B cell (primary cell): ENCODE results near the gene JPH3. TPM values are rescaled to one million over a fixed set of nuclear protein-coding genes. Genes with fewer than 3 reads are reported as not detected.

Experiments used
- ATAC-seq: fragments of 200-7000 bp; cut with Tn5 transposase; one replicate; pipeline ENCODE4 v1.10.0; 2021; ENCODE audit warnings: low read depth, mild to moderate bottlenecking, moderate number of reproducible peaks, moderate library complexity
- CTCF ChIA-PET: fragments of 350-600 bp; sonication (Branson Sonifier 250); formaldehyde crosslinking; loops from one replicate; lab custom pipeline; 2021; ENCODE audit warnings: antibody characterized with exemption, inconsistent platforms; lab: Charles Lee
- POLR2A ChIA-PET: fragments of 350-600 bp; sonication (Branson Sonifier 250); formaldehyde crosslinking; loops from one replicate; lab custom pipeline; 2021; ENCODE audit warnings: antibody characterized with exemption; lab: Charles Lee
- DNase-seq: peaks from one replicate; pipeline ENCODE4 v3.0.0; 2013
- H2AFZ ChIP-seq: 2 replicates; pipeline ENCODE4 v1.6.1; 2012; ENCODE audit warnings: mild to moderate bottlenecking, low read depth, low read length; ENCODE audit not compliant: insufficient read depth, poor library complexity, severe bottlenecking
- H3K27ac ChIP-seq, 2 donors: 1 replicate in 1 of 2; 2 replicates in 1 of 2; pipeline ENCODE4 v1.5.1; 2012 to 2013; ENCODE audit warnings: low read length in 2 of 2, mild to moderate bottlenecking in 2 of 2, moderate library complexity in 1 of 2
- H3K27me3 ChIP-seq, 4 experiments: fragments of 200-600 bp in 1 of 4; sonication (generic) in 1 of 4; replicated peaks in 1 of 4; 1 replicate in 2 of 4; 2 replicates in 2 of 4; pipeline versions ENCODE4 v1.6.1 to v1.7.0; 2013 to 2016; ENCODE audit warnings: low read length in 3 of 4, mild to moderate bottlenecking in 2 of 4, mixed read lengths in 1 of 4, moderate library complexity in 1 of 4; ENCODE audit not compliant: insufficient read depth in 4 of 4, control insufficient read depth in 3 of 4; ENCODE audit errors: control extremely low read depth in 1 of 4
- H3K36me3 ChIP-seq, 2 experiments: replicated peaks in 1 of 2; 1 replicate in 1 of 2; 2 replicates in 1 of 2; pipeline versions ENCODE4 v1.6.1 to v1.7.1; 2013; ENCODE audit warnings: low read length in 1 of 2; ENCODE audit not compliant: insufficient read depth in 2 of 2, control insufficient read depth in 1 of 2; ENCODE audit errors: control extremely low read depth in 1 of 2, extremely low read depth in 1 of 2
- H3K4me1 ChIP-seq, 2 donors: fragments of 200-600 bp in 1 of 2; sonication (generic) in 1 of 2; 1 replicate in 1 of 2; 2 replicates in 1 of 2; pipeline versions ENCODE4 v1.5.1 to v1.6.1; 2013 to 2017; ENCODE audit warnings: low read length in 2 of 2; ENCODE audit not compliant: control insufficient read depth in 2 of 2, insufficient read depth in 2 of 2
- H3K4me2 ChIP-seq: replicated peaks from 2 replicates; pipeline ENCODE3; 2012; ENCODE audit warnings: mild to moderate bottlenecking, low read depth, low read length; ENCODE audit not compliant: poor library complexity, severe bottlenecking
- H3K4me3 ChIP-seq, 5 experiments: fragments of 200-600 bp in 1 of 5; sonication (generic) in 1 of 5; 1 replicate in 3 of 5; 2 replicates in 2 of 5; pipeline versions ENCODE4 v1.5.1 to v1.7.0; 2011 to 2016; ENCODE audit warnings: low read length in 4 of 5, mild to moderate bottlenecking in 4 of 5, low read depth in 2 of 5, control low read depth in 1 of 5, moderate library complexity in 1 of 5; ENCODE audit not compliant: insufficient read depth in 1 of 5; ENCODE audit errors: control extremely low read depth in 1 of 5, extremely low read depth in 1 of 5
- H3K79me2 ChIP-seq: fragments of 200-600 bp; sonication (generic); one replicate; pipeline ENCODE4 v1.6.0; 2016; ENCODE audit warnings: low read length; ENCODE audit not compliant: control insufficient read depth, insufficient read depth
- H3K9ac ChIP-seq: fragments of 200-600 bp; sonication (generic); 2 replicates; pipeline ENCODE4 v1.6.1; 2017; ENCODE audit warnings: mild to moderate bottlenecking, low read length, moderate library complexity
- H3K9me3 ChIP-seq, 3 donors: one replicate each; pipeline versions ENCODE4 v1.6.1 to v1.7.1; 2013; ENCODE audit warnings: low read length in 2 of 3; ENCODE audit not compliant: control insufficient read depth in 2 of 3, insufficient read depth in 1 of 3; ENCODE audit errors: control extremely low read depth in 1 of 3
- H4K20me1 ChIP-seq: 2 replicates; pipeline ENCODE4 v1.6.0; 2012; ENCODE audit warnings: mild to moderate bottlenecking, low read length; ENCODE audit not compliant: insufficient read depth, control insufficient read depth, poor library complexity, severe bottlenecking
- H3K27ac Mint-ChIP-seq: one replicate; pipeline ENCODE4 v1.8.0; 2021; ENCODE audit warnings: mixed read lengths
- H3K27me3 Mint-ChIP-seq: one replicate; pipeline ENCODE4 v1.8.0; 2021; ENCODE audit warnings: mixed read lengths
- H3K4me1 Mint-ChIP-seq: one replicate; pipeline ENCODE4 v1.8.0; 2021; ENCODE audit warnings: mixed read lengths
- H3K4me3 Mint-ChIP-seq: one replicate; pipeline ENCODE4 v1.8.0; 2021; ENCODE audit warnings: mixed read lengths
- H3K9me3 Mint-ChIP-seq: one replicate; pipeline ENCODE4 v1.8.0; 2022; ENCODE audit warnings: mixed read lengths; ENCODE audit not compliant: insufficient read depth
- EZH2 ChIP-seq: IDR thresholded peaks from 2 replicates; pipeline ENCODE4 v1.6.1; 2012; ENCODE audit warnings: borderline replicate concordance, low read depth, mild to moderate bottlenecking, moderate library complexity, low read length; ENCODE audit not compliant: insufficient read depth, poor library complexity, severe bottlenecking
- WGBS: methylation state at CpG from one replicate; pipeline ENCODE4 v1.1.5; 2013; ENCODE audit warnings: missing lambda C conversion rate; ENCODE audit not compliant: insufficient coverage; 5-methylcytosine and 5-hydroxymethylcytosine counted together
- intact Hi-C: fragments of 100-400 bp; cut with micrococcal nuclease; formaldehyde crosslinking; loops from one replicate; pipeline ENCODE4 v1.10.0; 2022
- polyA plus RNA-seq: library from polyadenylated mRNA; depleted of rRNA; stranded (reverse); fragments of >200 nt; gene quantifications from 2 replicates; pipeline ENCODE4 v1.2.3, GENCODE V29; 2012
- total RNA-seq, 2 donors: library from RNA; stranded (reverse); fragments of 120-200 nt in 1 of 2; gene quantifications; 1 replicate in 1 of 2; 2 replicates in 1 of 2; pipeline versions ENCODE4 v1.2.3 to v1.2.4, GENCODE V29; 2013 to 2022
- TF ChIP-seq, protein P1 (sequence below): fragments of 200-600 bp; IDR thresholded peaks from one replicate; pipeline ENCODE4 v1.8.0; 2022; ENCODE audit warnings: antibody characterized with exemption, mild to moderate bottlenecking

The JPH3 gene
- total and polyA plus RNA-seq, 2 donors (not counting 1 experiment from before 2014, with no cell fraction given), result not detected

DNA sequence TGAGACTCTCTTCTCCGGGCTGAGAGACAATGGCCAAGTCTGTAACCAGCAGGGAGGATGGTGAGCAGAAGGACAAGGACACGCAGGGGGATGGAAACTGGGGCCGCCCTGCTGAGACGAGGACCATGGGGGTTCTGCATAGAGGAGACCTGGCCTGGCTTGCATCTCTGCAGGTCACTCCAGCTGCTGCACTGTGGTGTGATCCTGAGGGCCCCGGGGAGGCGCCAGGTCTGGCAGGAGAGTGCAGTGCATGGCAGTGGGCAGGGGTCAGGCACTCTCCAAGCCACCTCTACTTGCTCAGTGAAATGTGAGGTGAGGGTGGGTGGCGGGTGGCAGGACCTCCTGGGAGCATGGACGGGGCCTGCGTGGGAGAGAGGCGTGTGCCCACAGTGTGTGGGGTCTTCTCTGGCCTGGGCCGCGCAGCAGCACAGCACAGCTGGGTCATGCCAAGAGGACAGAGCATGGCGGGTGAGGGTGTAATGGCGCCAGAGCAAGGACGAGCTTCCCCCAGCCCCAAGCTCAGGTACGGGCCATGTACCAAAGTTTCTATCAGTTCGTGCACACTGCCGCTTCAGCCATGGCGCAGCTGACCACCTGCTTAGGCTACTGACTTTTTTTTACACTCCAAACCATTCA lies 120.4 kb downstream of the JPH3 start:
- ATAC-seq (no peak), DNase-seq (no peak)
- no peaks in the 10 kb centered on the region for H3K9me3 ChIP-seq
- no peak overlapping the region for H3K4me3 Mint-ChIP-seq
- peaks cover 11 to 20% of the 10 kb centered on the region in 2 donors for H3K4me1 ChIP-seq
- intact Hi-C loops, result no loop called here
- WGBS, result 97% methylated on average over 17 of the region's 19 CpGs
- H3K27me3 ChIP-seq, result no peaks in the 10 kb centered on the region
- peaks cover 0 to 33% of the 10 kb centered on the region in 2 experiments for H3K36me3 ChIP-seq
- TF ChIP-seq, protein P1, sequence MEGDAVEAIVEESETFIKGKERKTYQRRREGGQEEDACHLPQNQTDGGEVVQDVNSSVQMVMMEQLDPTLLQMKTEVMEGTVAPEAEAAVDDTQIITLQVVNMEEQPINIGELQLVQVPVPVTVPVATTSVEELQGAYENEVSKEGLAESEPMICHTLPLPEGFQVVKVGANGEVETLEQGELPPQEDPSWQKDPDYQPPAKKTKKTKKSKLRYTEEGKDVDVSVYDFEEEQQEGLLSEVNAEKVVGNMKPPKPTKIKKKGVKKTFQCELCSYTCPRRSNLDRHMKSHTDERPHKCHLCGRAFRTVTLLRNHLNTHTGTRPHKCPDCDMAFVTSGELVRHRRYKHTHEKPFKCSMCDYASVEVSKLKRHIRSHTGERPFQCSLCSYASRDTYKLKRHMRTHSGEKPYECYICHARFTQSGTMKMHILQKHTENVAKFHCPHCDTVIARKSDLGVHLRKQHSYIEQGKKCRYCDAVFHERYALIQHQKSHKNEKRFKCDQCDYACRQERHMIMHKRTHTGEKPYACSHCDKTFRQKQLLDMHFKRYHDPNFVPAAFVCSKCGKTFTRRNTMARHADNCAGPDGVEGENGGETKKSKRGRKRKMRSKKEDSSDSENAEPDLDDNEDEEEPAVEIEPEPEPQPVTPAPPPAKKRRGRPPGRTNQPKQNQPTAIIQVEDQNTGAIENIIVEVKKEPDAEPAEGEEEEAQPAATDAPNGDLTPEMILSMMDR, result no peak
- TF ChIP-seq EZH2, result no peak
- H3K79me2 ChIP-seq, result peaks cover 25% of the 10 kb centered on the region
- no peak overlapping the region for H3K4me2 ChIP-seq
- peaks cover 20% of the 10 kb centered on the region for H4K20me1 ChIP-seq
- H3K4me1 Mint-ChIP-seq, result peaks cover 26% of the 10 kb centered on the region
- no peaks in the 10 kb centered on the region for H3K27me3 Mint-ChIP-seq
- H2AFZ ChIP-seq, result no peak overlapping the region
- peak overlapping the region; percentile 69 for H3K27ac Mint-ChIP-seq
- no peak overlapping the region for H3K4me3 ChIP-seq
- CTCF ChIA-PET, result interaction anchor here (0.8 kb wide), 1 partner anchor 9 kb away, joined by 3 read pairs; no protein-coding TSS in a partner anchor
- no peak overlapping the region for H3K9ac ChIP-seq
- no peaks in the 10 kb centered on the region for H3K9me3 Mint-ChIP-seq
- POLR2A ChIA-PET, result no interaction called here
- no peak overlapping the region for H3K27ac ChIP-seq

- Mint-ChIP-seq H3K9me3 (no peaks in the 10 kb centered on the region), H3K4me1 (peaks cover 23% of the 10 kb centered on the region), H3K27ac (peak overlapping the region; percentile 69), H3K27me3 (no peaks in the 10 kb centered on the region), H3K4me3 (peak overlapping the region; percentile 11)
- Histone ChIP-seq H3K9ac (no peak overlapping the region), H3K9me3 (no peaks in the 10 kb centered on the region), H2AFZ (no peak overlapping the region), H3K4me3 (no peak overlapping the region), H3K4me1 (peaks cover 11 to 20% of the 10 kb centered on the region in 2 donors), H3K27ac (no peak overlapping the region), H3K27me3 (no peaks in the 10 kb centered on the region), H3K4me2 (no peak overlapping the region), H3K79me2 (peaks cover 25% of the 10 kb centered on the region), H4K20me1 (peaks cover 20% of the 10 kb centered on the region), H3K36me3 (peaks cover 0 to 33% of the 10 kb centered on the region in 2 experiments)
- ChIA-PET CTCF (interaction anchor here (0.8 kb wide), 1 partner anchor 8 kb away, joined by 3 read pairs; no protein-coding TSS in a partner anchor), POLR2A (no interaction called here)
- 14% methylated on average over 11 of the region's 12 CpGs for WGBS
- TF ChIP-seq EZH2, result no peak
- TF ChIP-seq, protein P1, result no peak
- intact Hi-C loops, result no loop called here
- peak; percentile 49 for DNase-seq
- ATAC-seq, result peak; percentile 44
Measured at GRCh38 chr16:87723226-87723623, 120.9 kb downstream of the JPH3 start.
